ENCODE results near the gene DOCK10. TPM values are rescaled to one million over a fixed set of nuclear protein-coding genes. Genes with fewer than 3 reads are reported as not detected.

DOCK10 gene
- total RNA-seq, 1 experiment from 2014 or later = 0.96 TPM

- no peaks in the 10 kb centered on the region for H3K9me3 Mint-ChIP-seq (ENCODE audit: unreplicated experiment)
- CTCF ChIA-PET = interaction anchor here (0.6 kb wide), 1 partner anchor 382 kb away, joined by 3 read pairs; no protein-coding TSS in a partner anchor
- TF ChIP-seq, protein P1, sequence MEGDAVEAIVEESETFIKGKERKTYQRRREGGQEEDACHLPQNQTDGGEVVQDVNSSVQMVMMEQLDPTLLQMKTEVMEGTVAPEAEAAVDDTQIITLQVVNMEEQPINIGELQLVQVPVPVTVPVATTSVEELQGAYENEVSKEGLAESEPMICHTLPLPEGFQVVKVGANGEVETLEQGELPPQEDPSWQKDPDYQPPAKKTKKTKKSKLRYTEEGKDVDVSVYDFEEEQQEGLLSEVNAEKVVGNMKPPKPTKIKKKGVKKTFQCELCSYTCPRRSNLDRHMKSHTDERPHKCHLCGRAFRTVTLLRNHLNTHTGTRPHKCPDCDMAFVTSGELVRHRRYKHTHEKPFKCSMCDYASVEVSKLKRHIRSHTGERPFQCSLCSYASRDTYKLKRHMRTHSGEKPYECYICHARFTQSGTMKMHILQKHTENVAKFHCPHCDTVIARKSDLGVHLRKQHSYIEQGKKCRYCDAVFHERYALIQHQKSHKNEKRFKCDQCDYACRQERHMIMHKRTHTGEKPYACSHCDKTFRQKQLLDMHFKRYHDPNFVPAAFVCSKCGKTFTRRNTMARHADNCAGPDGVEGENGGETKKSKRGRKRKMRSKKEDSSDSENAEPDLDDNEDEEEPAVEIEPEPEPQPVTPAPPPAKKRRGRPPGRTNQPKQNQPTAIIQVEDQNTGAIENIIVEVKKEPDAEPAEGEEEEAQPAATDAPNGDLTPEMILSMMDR (IDR thresholded peaks at IDR 0.05; ENCODE audit: unreplicated experiment) = no peak
- POLR2A ChIA-PET = no interaction called here
- intact Hi-C loops (cut with micrococcal nuclease) = no loop called here
- no peaks in the 10 kb centered on the region for H3K36me3 Mint-ChIP-seq (ENCODE audit: insufficient read depth, unreplicated experiment)
- BruUV-seq (replicated peaks) = no TSS peak
- no peak overlapping the region for H3K4me3 Mint-ChIP-seq (ENCODE audit: unreplicated experiment)
- H3K27me3 Mint-ChIP-seq (ENCODE audit: insufficient read depth, unreplicated experiment) = no peaks in the 10 kb centered on the region
- H3K4me1 Mint-ChIP-seq (ENCODE audit: insufficient read depth, unreplicated experiment) = peaks cover 8% of the 10 kb centered on the region
- DNase-seq (ENCODE audit: unreplicated experiment) = no peak
- H3K27ac Mint-ChIP-seq (ENCODE audit: low read depth, unreplicated experiment) = no peak overlapping the region
These were observed 10.0 kb downstream of the DOCK10 start for GRCh38 chr2:225032246-225032645.

DNA sequence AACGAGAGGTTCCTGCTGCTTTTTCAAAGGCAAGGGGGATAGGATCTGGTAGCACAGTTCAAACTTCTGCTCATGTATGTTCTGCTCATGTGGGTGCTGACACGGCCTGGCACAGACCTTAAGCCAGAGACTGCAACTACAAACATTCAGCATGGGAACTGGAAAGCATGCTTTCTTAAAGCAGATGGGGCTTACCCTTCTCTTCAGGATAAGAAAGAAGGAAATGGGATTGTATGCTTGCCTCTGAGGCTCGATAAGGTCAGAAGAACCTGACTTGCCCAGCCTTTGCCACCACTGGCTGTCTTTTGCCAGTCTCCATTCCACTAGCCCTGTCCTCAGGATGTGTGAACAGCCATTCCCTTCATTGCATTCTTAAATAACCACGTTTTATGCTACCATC lies 10.7 kb downstream of the DOCK10 start:
- no TSS peak for BruUV-seq (replicated peaks)
- Mint-ChIP-seq H3K27ac (ENCODE audit: low read depth, unreplicated experiment) (no peak overlapping the region), H3K36me3 (ENCODE audit: insufficient read depth, unreplicated experiment) (no peaks in the 10 kb centered on the region)

DNA sequence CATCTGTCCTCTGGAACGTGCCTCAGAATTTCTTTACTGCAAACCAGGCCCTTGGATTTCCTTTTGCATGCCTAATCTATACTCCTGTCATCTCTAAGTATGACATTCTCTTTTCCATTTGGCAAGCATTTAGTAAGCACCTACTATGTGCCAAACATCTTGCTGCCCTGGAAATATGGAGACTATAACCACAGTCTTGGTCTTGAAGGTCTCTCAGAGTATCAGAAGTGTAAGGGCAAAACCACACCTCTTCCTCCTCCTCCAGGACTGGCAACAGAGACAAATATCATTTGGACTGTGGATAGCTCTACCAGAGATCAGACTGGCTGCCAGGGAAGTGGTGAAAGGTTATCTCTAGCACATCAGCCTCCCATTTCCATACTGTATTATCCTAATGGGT lies 11.4 kb downstream of the DOCK10 start:
- intact Hi-C loops (cut with micrococcal nuclease) = no loop called here

More for the DNA sequence above, 10.7 kb downstream of the DOCK10 start:
- TF ChIP-seq, protein P1 (IDR thresholded peaks at IDR 0.05; ENCODE audit: unreplicated experiment) = no peak
- Mint-ChIP-seq H3K4me1 (ENCODE audit: insufficient read depth, unreplicated experiment) (peaks cover 10% of the 10 kb centered on the region), H3K9me3 (ENCODE audit: unreplicated experiment) (no peaks in the 10 kb centered on the region), H3K27me3 (ENCODE audit: insufficient read depth, unreplicated experiment) (no peaks in the 10 kb centered on the region), H3K4me3 (ENCODE audit: unreplicated experiment) (no peak overlapping the region)
- DNase-seq (ENCODE audit: unreplicated experiment) = no peak
- intact Hi-C loops (cut with micrococcal nuclease) = no loop called here
- ChIA-PET POLR2A (no interaction called here), CTCF (interaction anchor here (0.6 kb wide), 1 partner anchor 381 kb away, joined by 3 read pairs; no protein-coding TSS in a partner anchor)

DNA sequence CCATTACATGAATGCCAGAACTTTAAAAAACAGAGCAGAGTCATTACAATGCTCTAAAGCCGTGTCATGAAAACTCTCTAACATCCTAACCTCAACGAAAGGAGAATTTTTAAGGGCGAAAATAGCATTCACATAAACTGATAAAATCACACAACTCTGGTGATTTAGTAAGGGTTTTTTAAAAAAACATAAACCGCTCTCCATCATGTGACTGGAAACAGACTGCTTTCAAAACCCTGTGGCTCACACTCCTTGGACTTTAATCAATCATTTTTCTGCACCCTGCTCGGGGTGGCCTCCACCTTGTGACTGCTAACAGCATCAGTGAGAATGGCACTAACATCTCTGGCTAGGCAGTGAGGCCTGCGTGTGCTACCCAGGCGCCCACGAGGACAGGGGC lies 12.1 kb downstream of the DOCK10 start:
- no TSS peak for BruUV-seq (replicated peaks)

More for the DNA sequence above, 11.4 kb downstream of the DOCK10 start:
- no TSS peak for BruUV-seq (replicated peaks)
- no peak for DNase-seq (ENCODE audit: unreplicated experiment)
- ChIA-PET CTCF (no interaction called here), POLR2A (no interaction called here)
- TF ChIP-seq, protein P1 (IDR thresholded peaks at IDR 0.05; ENCODE audit: unreplicated experiment) = no peak
- Mint-ChIP-seq H3K4me3 (ENCODE audit: unreplicated experiment) (no peak overlapping the region), H3K36me3 (ENCODE audit: insufficient read depth, unreplicated experiment) (no peaks in the 10 kb centered on the region), H3K4me1 (ENCODE audit: insufficient read depth, unreplicated experiment) (peaks cover 17% of the 10 kb centered on the region), H3K27me3 (ENCODE audit: insufficient read depth, unreplicated experiment) (no peaks in the 10 kb centered on the region), H3K27ac (ENCODE audit: low read depth, unreplicated experiment) (no peak overlapping the region), H3K9me3 (ENCODE audit: unreplicated experiment) (no peaks in the 10 kb centered on the region)

More for the DNA sequence above, 12.1 kb downstream of the DOCK10 start:
- POLR2A ChIA-PET = no interaction called here
- Mint-ChIP-seq H3K9me3 (ENCODE audit: unreplicated experiment) (no peaks in the 10 kb centered on the region), H3K27me3 (ENCODE audit: insufficient read depth, unreplicated experiment) (no peaks in the 10 kb centered on the region), H3K4me1 (ENCODE audit: insufficient read depth, unreplicated experiment) (peaks cover 21% of the 10 kb centered on the region), H3K27ac (ENCODE audit: low read depth, unreplicated experiment) (no peak overlapping the region), H3K4me3 (ENCODE audit: unreplicated experiment) (no peak overlapping the region), H3K36me3 (ENCODE audit: insufficient read depth, unreplicated experiment) (no peaks in the 10 kb centered on the region)
- no peak for DNase-seq (ENCODE audit: unreplicated experiment)
- TF ChIP-seq, protein P1 (IDR thresholded peaks at IDR 0.05; ENCODE audit: unreplicated experiment) = no peak
- intact Hi-C loops (cut with micrococcal nuclease) = no loop called here
- CTCF ChIA-PET = interaction anchor here (0.6 kb wide), 1 partner anchor 131 kb away, joined by 3 read pairs; no protein-coding TSS in a partner anchor

Data from MCF 10A (cell line).